ENCODE measurements around the gene ULBP2.
"Not testable (repeated sequence)": the region's sequence is repeated elsewhere in the genome, so short reads cannot be mapped to it uniquely, and the experiment has no call there.

The ULBP2 gene

GRCh38 chr6:149974394-149974793 is 32.6 kb downstream of the ULBP2 start:
- not testable (repeated sequence) for DNase-seq

GRCh38 chr6:149974825-149975224 is 33.0 kb downstream of the ULBP2 start:
- DNase-seq: no peak

GRCh38 chr6:149975400-149975799 is 33.6 kb downstream of the ULBP2 start:
- no peak for DNase-seq

GRCh38 chr6:149977221-149977620 is 35.4 kb downstream of the ULBP2 start:
- DNase-seq: no peak

GRCh38 chr6:149978610-149979009 is 36.8 kb downstream of the ULBP2 start:
- no peak for DNase-seq

GRCh38 chr6:149979293-149979692 is 37.5 kb downstream of the ULBP2 start:
- DNase-seq: no peak

GRCh38 chr6:149983145-149983544 is 41.3 kb downstream of the ULBP2 start:
- no peak for DNase-seq

- DNase-seq: no peak
Observed at GRCh38 chr6:149984773-149985172, 43.0 kb downstream of the ULBP2 start.

GRCh38 chr6:149985481-149985937 is 43.7 kb downstream of the ULBP2 start:
- DNase-seq: no peak

- no peak for DNase-seq
Observed at GRCh38 chr6:149987602-149988107, 45.8 kb downstream of the ULBP2 start.

GRCh38 chr6:149988550-149989346 is 46.9 kb downstream of the ULBP2 start:
- DNase-seq: no peak

GRCh38 chr6:149990212-149990660 is 48.4 kb downstream of the ULBP2 start:
- DNase-seq: peak in 2 of 3 experiments; percentile 54 to 63

- DNase-seq: peak in 2 of 3 experiments; percentile 54 to 70
Observed at GRCh38 chr6:149990661-149991471, 49.1 kb downstream of the ULBP2 start.

- peak in 2 of 3 experiments; percentile 24 to 62 for DNase-seq
Observed at GRCh38 chr6:149991472-149991795, 49.6 kb downstream of the ULBP2 start.

GRCh38 chr6:149991838-149992237 is 50.0 kb downstream of the ULBP2 start:
- no peak for DNase-seq

GRCh38 chr6:149995235-149995750 is 53.5 kb downstream of the ULBP2 start:
- no peak for DNase-seq

GRCh38 chr6:149995971-149996370 is 54.2 kb downstream of the ULBP2 start:
- no peak for DNase-seq

Data from NCI-H1417 (cell line).